ENCODE results near the gene STYXL1. TPM values are rescaled to one million over a fixed set of nuclear protein-coding genes. Genes with fewer than 3 reads are reported as not detected.

The STYXL1 gene
- total and polyA plus RNA-seq, 2 donors (not counting 1 experiment from before 2014, with no cell fraction given): 49.0 to 49.8 TPM

- DNase-seq (ENCODE audit: low read depth in 2 of 2): no peak
- Histone ChIP-seq H3K4me1 (ENCODE audit: control insufficient read depth, extremely low read depth, insufficient read depth, low read length) (peaks cover 5% of the 10 kb centered on the region), H3K4me2 (ENCODE audit: extremely low read depth, insufficient read depth, low read length) (no peak overlapping the region), H3K9ac (ENCODE audit: insufficient read depth, low read length) (no peak overlapping the region), H3K79me2 (ENCODE audit: control insufficient read depth, insufficient read depth, low read length) (peaks cover 5% of the 10 kb centered on the region), H3K27ac (ENCODE audit: insufficient read depth, low read length) (no peak overlapping the region), H4K20me1 (ENCODE audit: control insufficient read depth, extremely low read depth, insufficient read depth, low read length) (no peaks in the 10 kb centered on the region), H3K36me3 (ENCODE audit: control insufficient read depth, insufficient read depth, low read length) (peaks cover 26% of the 10 kb centered on the region), H3K4me3 (replicated peaks in 1 of 4; ENCODE audit: control extremely low read depth in 1 of 4, insufficient read depth in 1 of 4, low read depth in 3 of 4, low read length in 4 of 4) (no peak overlapping the region), H3K9me3 (ENCODE audit: control insufficient read depth, insufficient read depth, low read depth, low read length) (no peaks in the 10 kb centered on the region), H2AFZ (ENCODE audit: low read length) (no peak overlapping the region), H3K27me3 (ENCODE audit: control insufficient read depth, insufficient read depth, low read length) (no peaks in the 10 kb centered on the region)
- TF ChIP-seq EZH2 (IDR thresholded peaks at IDR 0.05; ENCODE audit: low read length, missing control alignments) (no peak), CTCF (conservative IDR thresholded peaks at IDR 0.05 in 1 of 2, IDR thresholded peaks at IDR 0.05 in 1 of 2; ENCODE audit: low read depth in 1 of 2, low read length in 2 of 2) (no peak)
These were observed 59.0 kb downstream of the STYXL1 start for GRCh38 chr7:75988568-75989499.

- Histone ChIP-seq H3K27me3 (ENCODE audit: control insufficient read depth, insufficient read depth, low read length) (no peaks in the 10 kb centered on the region), H3K4me1 (ENCODE audit: control insufficient read depth, extremely low read depth, insufficient read depth, low read length) (no peaks in the 10 kb centered on the region), H3K9ac (ENCODE audit: insufficient read depth, low read length) (no peak overlapping the region), H2AFZ (ENCODE audit: low read length) (no peak overlapping the region), H4K20me1 (ENCODE audit: control insufficient read depth, extremely low read depth, insufficient read depth, low read length) (no peaks in the 10 kb centered on the region), H3K4me3 (replicated peaks in 1 of 4; ENCODE audit: control extremely low read depth in 1 of 4, insufficient read depth in 1 of 4, low read depth in 3 of 4, low read length in 4 of 4) (no peak overlapping the region), H3K79me2 (ENCODE audit: control insufficient read depth, insufficient read depth, low read length) (no peaks in the 10 kb centered on the region), H3K9me3 (ENCODE audit: control insufficient read depth, insufficient read depth, low read depth, low read length) (no peaks in the 10 kb centered on the region), H3K36me3 (ENCODE audit: control insufficient read depth, insufficient read depth, low read length) (peaks cover 31% of the 10 kb centered on the region), H3K4me2 (ENCODE audit: extremely low read depth, insufficient read depth, low read length) (no peak overlapping the region), H3K27ac (ENCODE audit: insufficient read depth, low read length) (no peak overlapping the region)
- no peak for DNase-seq (ENCODE audit: low read depth in 2 of 2)
- TF ChIP-seq EZH2 (IDR thresholded peaks at IDR 0.05; ENCODE audit: low read length, missing control alignments) (no peak), CTCF (conservative IDR thresholded peaks at IDR 0.05 in 1 of 2, IDR thresholded peaks at IDR 0.05 in 1 of 2; ENCODE audit: low read depth in 1 of 2, low read length in 2 of 2) (no peak)
These were observed 59.8 kb downstream of the STYXL1 start for GRCh38 chr7:75987805-75988567.

Measured in fibroblast of lung (primary cell).